HG02759 (cell line): Measurements from ENCODE around the gene MIER3.

Source experiments
- ATAC-seq: cut with Tn5 transposase; IDR thresholded peaks from one replicate; pipeline ENCODE4 v1.9.1; 2021; ENCODE audit warnings: mild to moderate bottlenecking, moderate library complexity; ENCODE audit not compliant: unreplicated experiment

The MIER3 gene

DNA sequence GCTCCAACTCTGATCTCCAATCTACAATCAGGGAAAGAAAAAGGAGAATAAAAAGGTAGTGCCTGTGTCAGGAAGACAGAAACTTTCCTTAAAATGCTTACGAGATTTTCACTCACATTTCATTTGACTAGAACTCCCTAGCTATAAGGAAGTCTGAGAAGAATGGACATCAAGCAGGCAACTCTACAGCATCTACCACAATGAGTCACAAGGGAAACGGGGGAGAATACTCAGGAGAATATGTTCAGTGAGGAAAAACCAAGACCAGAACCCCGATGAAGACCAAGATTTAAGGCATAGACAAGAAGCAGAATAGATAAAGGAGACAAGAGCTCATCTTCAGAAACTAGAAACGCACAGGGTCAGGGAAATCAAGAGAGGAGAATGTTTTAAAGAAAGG lies 51.5 kb downstream of the MIER3 start:
- ATAC-seq, result no peak

DNA sequence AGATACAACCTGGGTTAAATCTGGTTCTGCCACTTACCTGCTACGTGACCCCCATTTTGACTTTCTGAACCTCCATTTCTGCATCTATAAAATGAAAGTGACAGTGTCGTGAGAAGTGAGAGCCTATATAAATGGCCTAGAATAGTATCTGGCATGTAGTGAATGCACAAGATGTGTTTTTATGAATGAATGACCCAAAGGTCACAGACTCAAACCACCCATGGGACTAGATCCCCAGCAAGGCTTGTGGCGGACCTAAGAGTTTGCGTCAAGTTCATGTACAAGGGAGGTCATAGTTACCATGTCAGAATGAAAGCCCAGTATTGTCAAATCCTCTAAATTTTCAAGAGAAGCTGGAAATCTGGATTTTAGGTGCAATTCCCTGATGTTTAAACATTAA lies 53.7 kb downstream of the MIER3 start:
- ATAC-seq, result no peak

DNA sequence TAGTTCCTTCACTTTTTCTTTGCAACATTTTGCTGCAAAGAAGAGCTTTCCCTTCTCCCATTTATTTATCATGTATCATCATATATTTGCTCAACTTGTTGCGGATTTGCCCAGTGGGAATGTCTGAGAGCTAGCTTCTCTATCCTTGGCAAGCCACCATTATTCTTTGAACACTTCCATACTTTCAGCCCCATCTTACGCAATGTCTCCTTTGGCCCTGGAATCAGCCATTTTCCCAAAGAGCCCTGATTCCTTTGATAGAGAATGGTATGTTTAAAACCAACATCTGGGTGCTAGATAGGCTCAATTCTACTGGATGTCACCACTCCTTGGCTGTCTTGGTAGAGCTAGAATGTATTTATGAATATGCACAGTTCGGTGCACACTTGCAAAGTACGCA lies 55.2 kb downstream of the MIER3 start:
- ATAC-seq, result no peak

DNA sequence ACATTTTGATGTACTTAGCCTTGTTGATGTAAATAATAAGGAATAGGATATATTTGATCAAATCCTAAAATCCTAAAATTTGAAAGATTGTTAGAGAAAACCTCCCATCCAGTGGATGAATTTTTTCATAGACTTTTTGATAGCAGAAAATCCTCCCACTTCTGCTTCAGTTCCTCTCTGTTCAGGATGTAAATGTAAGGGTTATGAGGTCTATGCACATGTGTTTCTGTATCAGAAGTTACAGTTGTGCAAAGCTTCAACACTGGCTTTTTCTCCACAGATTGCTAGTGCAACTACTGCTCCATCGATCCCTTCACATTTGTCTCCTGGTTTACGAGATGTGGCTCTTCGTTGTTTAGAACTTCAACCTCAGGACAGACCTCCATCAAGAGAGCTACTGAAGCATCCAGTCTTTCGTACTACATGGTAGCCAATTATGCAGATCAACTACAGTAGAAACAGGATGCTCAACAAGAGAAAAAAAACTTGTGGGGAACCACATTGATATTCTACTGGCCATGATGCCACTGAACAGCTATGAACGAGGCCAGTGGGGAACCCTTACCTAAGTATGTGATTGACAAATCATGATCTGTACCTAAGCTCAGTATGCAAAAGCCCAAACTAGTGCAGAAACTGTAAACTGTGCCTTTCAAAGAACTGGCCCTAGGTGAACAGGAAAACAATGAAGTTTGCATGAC lies 58.5 kb downstream of the MIER3 start:
- no peak for ATAC-seq

DNA sequence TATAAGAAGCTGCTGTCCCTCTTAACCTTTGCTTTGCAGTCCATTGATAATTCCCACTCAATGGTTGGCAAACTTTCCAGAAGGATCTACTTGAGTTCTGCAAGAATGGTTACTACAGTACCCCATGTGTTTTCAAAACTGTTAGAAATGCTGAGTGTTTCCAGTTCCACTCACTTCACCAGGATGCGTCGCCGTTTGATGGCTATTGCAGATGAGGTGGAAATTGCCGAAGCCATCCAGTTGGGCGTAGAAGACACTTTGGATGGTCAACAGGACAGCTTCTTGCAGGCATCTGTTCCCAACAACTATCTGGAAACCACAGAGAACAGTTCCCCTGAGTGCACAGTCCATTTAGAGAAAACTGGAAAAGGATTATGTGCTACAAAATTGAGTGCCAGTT lies 70.4 kb downstream of the MIER3 start:
- ATAC-seq, result no peak

DNA sequence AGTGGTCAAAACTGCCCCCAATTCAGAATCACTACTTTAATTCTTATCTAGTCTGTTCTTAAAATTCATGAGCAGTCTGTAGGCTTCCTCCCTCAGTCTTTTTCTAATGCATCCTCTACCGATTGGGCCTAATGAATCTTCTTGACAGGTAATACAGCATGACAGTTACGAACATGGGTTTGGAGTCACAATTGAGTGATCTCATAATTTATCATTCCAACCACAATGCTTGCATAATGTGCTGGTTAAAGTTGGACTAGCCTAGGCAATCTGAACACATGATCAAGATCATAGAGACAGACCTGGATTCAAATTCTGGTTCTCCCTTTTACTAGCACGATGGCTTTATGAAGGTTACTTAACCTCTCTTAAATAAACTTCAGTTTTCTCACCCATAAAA lies 75.6 kb downstream of the MIER3 start:
- no peak for ATAC-seq

DNA sequence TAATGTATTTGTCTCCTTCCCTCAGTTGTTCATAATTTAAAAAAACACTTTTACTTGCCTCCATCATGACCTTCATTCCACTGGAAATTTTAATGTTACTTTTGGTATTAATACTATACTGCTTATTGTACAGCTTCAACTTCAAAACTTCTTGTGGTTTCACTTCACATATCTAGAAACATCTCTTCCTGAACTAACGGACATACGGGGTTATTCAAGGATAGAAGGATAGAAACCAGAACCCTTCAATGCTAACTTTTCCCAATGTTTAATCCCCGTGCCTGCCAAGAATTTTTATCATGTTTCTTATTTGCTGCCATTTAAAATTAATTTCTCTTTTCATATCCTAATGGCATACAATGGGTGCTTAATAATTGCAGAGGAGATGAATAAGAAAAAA lies 78.9 kb downstream of the MIER3 start:
- no peak for ATAC-seq

DNA sequence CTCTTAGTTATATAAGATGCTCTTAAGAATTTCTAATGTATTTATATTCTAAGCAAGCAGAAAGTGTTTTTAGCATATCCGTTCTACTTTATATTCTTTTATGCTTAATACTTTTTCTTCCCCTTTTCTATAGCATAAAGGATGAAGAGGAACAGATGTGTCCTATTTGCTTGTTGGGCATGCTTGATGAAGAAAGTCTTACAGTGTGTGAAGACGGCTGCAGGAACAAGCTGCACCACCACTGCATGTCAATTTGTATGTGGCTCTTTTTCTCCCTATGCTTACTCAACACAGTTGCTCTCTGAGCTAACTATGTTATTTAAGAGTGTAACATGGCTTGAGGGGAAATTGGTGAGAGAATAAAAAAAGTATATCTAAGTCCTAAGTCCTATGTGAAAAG lies 80.1 kb downstream of the MIER3 start:
- ATAC-seq, result no peak
